NCI-H2107 (cell line): ENCODE measurements around the gene CHMP6.
"Not testable (repeated sequence)": the region's sequence is repeated elsewhere in the genome, so short reads cannot be mapped to it uniquely, and the experiment has no call there.

Experiments
- DNase-seq: peaks from one replicate; lab custom pipeline; 2025; lab: John Stamatoyannopoulos, UW

Gene CHMP6

GRCh38 chr17:81030312-81030711 is 38.7 kb downstream of the CHMP6 start:
- DNase-seq: not testable (repeated sequence)

GRCh38 chr17:81030741-81031565 is 39.3 kb downstream of the CHMP6 start:
- DNase-seq: no peak

GRCh38 chr17:81031566-81032550 is 40.2 kb downstream of the CHMP6 start:
- DNase-seq: no peak

GRCh38 chr17:81032641-81033480 is 41.2 kb downstream of the CHMP6 start:
- DNase-seq: no peak

GRCh38 chr17:81033535-81034167 is 42.0 kb downstream of the CHMP6 start:
- DNase-seq: no peak

- DNase-seq: no peak
These were observed 42.6 kb downstream of the CHMP6 start for GRCh38 chr17:81034168-81034777.

GRCh38 chr17:81034779-81035520 is 43.3 kb downstream of the CHMP6 start, which contains the start of gene BAIAP2:
Gene BAIAP2 (plus strand): TSS chr17:81035151. CDS start chr17:81035255, 104 bp downstream.
- DNase-seq: peak; percentile 86

GRCh38 chr17:81035521-81036196 is 44.0 kb downstream of the CHMP6 start:
- no peak for DNase-seq

- no peak for DNase-seq
These were observed 44.7 kb downstream of the CHMP6 start for GRCh38 chr17:81036197-81036941.

GRCh38 chr17:81037026-81037797 is 45.6 kb downstream of the CHMP6 start:
- DNase-seq: no peak

- no peak for DNase-seq
These were observed 46.4 kb downstream of the CHMP6 start for GRCh38 chr17:81037798-81038733.

- no peak for DNase-seq
These were observed 47.5 kb downstream of the CHMP6 start for GRCh38 chr17:81039096-81039495.

GRCh38 chr17:81039854-81040758 is 48.5 kb downstream of the CHMP6 start:
- DNase-seq: no peak

- DNase-seq: no peak
These were observed 49.2 kb downstream of the CHMP6 start for GRCh38 chr17:81040791-81041337.

GRCh38 chr17:81042606-81043005 is 51.0 kb downstream of the CHMP6 start:
- DNase-seq: no peak
